ENCODE data around the gene CD80.
"Not testable (repeated sequence)": the region's sequence is repeated elsewhere in the genome, so short reads cannot be mapped to it uniquely, and the experiment has no call there.

Gene CD80, protein sequence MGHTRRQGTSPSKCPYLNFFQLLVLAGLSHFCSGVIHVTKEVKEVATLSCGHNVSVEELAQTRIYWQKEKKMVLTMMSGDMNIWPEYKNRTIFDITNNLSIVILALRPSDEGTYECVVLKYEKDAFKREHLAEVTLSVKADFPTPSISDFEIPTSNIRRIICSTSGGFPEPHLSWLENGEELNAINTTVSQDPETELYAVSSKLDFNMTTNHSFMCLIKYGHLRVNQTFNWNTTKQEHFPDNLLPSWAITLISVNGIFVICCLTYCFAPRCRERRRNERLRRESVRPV

DNA sequence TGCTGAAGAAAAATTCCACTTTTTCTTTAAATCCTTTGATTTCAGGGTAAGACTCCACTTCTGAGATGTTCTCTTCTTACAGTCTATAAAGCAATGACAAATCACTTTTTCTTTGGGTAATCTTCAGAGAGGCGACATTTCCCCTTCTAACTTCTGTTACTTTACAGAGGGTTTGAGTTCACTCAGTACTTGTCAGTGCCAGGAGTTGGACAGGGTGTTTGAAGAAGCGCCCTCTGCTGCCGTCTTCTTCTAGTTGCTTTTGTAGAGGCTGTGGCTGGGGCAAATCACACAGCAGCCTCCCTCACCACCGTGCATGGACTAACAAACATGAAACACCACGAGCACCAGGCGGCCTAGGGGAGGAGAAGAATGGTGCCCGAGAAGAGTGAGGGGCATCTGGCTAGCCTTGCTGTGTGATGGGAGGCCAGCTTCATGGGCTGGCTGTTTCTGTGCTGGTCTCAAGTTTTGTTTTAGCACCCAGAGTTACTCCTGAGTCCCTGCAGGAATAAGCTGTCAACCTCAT lies at the start of gene CD80:
CD80 (minus strand) TSS at position 174 of the 523 bp plus-strand sequence. CDS start 1,886 bp downstream, outside the sequence.
- DNase-seq = peak; percentile 14

DNA sequence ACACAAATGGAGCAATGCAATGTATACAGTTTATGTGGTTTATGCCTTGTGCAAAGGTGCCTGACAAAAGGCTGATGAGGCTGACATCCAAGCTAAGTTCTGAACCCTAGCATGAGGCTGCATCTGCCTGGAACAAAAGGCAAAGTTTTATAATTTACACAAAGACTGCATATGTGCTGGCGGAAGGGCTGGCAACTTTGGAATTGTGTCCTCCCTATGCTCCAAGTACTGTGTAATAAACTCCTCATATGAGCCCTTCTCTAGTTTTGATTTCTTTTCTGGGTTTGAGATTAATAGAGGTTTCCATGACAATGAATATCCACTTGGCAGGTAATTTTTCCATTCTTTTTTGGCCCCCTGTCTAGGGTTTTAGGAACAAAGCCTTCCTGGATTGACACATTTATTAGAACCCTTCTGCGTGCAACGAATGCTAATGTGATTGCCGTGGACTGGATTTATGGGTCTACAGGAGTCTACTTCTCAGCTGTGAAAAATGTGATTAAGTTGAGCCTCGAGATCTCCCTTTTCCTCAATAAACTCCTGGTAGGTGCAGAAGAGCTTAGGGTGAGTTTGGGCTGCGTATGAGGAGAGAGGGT lies 49.1 kb upstream of the CD80 start:
- no peak for DNase-seq

GRCh38 chr3:119604878-119605277 lies 45.5 kb upstream of the CD80 start:
- no peak for DNase-seq

- no peak for DNase-seq
These were observed 43.3 kb upstream of the CD80 start for GRCh38 chr3:119602676-119603075.

- no peak for DNase-seq
These were observed 41.7 kb upstream of the CD80 start for GRCh38 chr3:119601154-119601553.

DNA sequence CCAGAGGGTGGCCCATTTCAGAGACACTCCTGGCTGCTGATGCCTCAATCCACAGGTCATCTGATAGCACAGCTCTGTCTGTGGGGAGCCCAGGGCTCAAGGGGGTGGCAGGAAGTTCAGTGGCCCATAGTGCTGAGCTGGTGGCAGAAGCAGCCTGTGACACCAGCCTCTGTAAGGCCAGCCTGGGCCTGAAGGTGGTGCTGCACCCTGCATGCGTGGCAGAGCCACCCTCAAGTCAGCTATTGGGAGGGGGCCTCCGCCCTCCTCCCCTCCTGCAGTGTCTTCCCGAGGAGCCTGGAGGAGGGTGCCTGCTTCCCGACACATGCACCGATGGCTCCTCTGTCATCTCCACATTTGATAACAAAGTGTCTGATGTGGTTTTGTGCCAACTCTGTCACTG lies 41.3 kb upstream of the CD80 start:
- no peak for DNase-seq

DNA sequence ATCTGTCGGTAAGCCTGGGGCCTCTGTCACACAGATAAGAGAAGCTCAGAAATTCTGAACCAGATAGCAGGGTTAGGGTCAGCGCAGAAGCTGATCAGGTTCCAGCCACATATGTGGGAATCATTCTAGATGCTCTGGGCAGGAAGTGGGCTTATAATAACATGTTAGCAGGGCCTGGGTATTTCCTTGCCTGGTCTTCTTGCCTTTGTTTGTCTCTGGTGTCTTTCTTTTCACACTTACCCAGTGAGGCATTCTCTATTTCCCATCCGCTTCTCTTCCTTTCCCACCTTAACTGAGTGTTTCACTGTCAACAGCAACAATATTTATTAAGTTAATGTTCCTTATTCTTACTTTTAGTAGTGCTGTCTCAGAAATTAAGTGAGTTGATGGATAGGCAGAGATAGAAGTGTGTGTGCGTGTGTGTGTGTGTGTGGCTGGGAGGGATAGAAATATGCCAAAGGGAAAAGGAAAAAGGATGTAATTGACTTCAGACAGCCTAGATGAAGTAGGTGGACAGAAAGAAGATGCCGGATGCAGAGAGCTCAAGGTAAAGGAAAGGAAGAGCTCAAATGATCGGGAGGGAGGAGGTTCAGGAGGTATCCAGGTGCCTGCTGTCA lies 40.3 kb upstream of the CD80 start:
- no peak for DNase-seq

GRCh38 chr3:119598410-119599098 lies 39.1 kb upstream of the CD80 start:
- no peak for DNase-seq

DNA sequence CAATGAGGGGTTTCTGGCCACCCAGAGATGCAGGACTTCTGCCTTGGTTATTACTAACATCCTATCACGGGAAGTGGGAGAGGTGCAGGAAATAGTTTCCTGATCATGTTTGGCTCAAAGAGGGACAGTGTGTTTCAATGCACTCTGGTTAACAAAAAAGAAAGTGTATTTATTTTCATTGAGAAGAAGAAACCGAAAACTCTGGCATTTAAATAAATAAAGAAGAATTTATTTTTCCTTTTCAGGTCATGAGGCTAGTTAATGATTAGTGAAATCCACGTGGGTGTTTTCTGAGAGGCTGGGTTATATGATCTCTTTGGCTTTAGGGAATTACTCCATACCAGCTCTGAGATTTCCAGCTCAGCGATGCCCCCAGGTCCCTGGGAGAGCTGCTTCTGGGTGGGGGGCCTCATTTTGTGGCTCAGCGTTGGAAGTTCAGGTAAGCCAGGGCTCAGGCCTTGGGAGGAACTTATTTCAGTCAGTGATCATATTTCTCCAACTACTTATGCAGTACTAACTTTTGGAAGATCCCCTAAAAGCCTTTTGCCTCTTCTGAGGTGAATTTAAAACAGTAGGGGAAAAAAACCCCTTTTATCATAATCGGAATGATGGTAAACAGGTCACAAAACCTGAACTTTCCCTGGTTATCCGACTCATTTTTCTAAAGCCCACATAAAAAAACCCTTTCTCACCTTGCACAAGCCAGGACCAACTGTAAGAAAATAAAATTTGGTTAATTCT lies 38.3 kb upstream of the CD80 start, which contains the start of gene PLA1A:
PLA1A (plus strand) TSS at position 338 of the 741 bp plus-strand sequence; CDS start at position 367, 29 bp downstream.
- no peak for DNase-seq

DNA sequence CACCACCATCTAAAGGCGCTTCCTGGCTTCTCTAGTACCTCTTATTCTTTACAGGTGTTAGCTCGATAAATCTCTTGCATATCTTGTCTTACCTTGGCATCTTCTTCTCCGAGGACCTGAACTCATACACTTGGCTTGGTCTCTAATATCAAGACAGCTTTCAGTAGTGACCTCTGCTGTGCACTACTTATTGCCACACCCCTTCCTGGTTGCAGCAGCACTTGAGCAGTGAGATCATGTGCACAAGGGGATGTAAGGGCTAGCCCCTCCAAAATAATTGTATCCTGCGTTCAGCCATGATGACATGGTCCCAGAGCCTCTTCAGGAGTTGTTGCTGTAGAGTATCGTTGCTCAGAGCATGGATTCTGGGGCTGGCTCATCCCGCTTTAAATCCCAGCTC lies 37.0 kb upstream of the CD80 start:
- no peak for DNase-seq

- DNase-seq = no peak
These were observed 36.4 kb upstream of the CD80 start for GRCh38 chr3:119595639-119596334.

DNA sequence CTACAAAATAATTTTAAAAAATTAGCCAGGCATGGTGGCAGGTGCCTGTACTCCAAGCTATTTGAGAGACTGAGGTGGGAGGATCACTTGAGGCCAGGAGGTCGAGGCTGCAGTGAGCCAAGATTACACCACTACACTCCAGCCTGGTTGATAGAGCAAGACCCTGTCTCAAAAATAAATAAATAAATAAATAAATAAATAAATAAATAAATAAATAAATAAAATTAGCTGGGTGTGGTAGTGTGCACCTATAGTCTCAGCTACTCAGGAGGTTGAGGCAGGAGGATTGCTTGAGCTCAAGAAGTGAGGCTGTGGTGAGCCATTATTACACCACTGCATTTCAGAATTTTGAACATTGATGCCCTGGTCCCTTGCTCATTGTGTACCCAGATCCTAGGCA lies 35.5 kb upstream of the CD80 start:
- DNase-seq = not testable (repeated sequence)

DNA sequence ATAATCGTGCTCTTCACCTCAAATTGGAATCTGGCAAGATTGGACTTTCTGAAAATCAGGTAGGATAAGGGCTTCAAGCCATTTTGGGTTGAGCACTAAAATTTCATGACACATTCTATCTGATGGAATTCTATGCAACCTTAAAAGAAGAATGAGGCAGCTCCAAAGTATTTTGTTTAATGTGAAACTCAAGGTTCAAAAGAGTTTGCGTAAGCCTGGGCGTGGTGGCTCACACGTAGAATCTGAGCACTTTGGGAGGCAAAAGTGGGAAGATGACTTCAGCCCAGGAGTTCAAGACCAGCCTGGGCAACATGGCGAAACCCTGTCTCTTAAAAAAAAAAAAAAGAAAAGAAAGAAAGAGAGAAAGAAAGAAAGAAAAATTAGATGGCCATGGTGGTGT lies 34.7 kb upstream of the CD80 start:
- DNase-seq = no peak

GRCh38 chr3:119592861-119593260 lies 33.4 kb upstream of the CD80 start:
- DNase-seq = no peak

GRCh38 chr3:119590706-119591105 lies 31.3 kb upstream of the CD80 start:
- DNase-seq = no peak

DNA sequence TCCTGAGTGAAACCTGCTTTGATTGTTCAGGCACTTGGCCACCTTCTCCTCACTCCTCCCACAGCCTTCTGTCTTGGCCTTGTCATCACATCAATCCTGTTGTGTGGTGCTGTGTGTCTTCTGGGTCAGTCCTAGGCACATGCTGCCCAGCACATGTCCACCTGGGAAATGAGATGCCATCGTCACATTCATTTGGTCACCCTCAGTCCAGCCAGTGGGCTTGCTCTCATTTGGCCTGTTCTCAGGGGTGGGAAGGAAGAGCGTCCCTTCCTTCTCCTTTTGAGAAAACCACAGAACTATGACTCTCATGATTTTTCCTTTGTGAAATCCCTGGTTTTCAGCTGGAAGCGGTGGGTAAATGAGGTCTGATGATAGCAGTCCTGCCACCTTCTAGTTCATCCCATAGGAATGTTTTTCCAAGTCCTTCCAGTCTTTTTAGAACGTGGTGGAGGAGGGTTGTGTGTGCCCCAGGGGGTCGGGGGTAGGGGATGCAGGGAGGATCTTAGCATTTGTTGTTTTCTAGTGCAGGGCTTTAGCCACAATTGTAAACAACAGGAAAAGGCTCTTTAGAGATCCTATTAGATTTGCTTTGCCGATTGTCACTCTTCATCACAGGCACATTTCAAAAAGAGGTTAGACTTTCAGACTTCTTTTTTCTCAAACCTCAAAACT lies 29.8 kb upstream of the CD80 start:
- no peak for DNase-seq

DNA sequence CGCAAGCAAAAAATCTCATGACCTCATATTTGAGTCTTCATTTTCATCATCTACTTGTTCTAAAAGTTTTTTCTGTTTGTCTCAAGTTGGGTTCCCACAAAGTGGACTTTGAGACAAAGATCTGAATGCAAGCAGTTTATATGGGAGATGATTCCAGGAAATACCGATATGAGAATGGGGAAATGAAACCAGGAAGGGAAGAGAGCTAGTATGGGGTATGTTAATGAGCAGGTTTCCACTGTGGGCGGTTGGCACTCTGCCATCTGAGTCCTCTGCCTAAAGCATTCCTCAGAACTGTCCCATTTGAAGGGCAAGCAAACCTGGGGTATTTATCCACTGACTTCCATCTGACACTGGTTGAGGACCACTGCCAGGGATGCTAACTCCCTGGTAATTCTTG lies 28.7 kb upstream of the CD80 start:
- no peak for DNase-seq

GRCh38 chr3:119586733-119587172 lies 27.3 kb upstream of the CD80 start:
- no peak for DNase-seq

- no peak for DNase-seq
These were observed 26.6 kb upstream of the CD80 start for GRCh38 chr3:119585856-119586570.

- DNase-seq = no peak
These were observed 25.8 kb upstream of the CD80 start for GRCh38 chr3:119585208-119585607.

DNA sequence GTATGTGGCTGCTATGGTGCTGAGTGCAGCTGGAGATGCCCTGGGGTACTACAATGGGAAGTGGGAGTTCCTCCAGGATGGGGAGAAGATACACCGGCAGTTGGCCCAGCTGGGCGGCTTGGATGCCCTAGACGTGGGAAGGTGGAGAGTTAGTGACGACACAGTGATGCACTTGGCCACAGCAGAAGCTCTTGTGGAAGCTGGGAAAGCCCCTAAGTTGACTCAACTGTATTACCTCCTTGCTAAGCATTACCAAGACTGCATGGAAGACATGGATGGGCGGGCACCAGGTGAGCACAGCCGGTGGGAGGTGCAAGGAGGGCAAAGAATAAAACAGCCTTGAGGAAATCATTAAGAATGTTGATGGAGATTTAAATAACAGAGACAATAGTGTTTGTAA lies 22.8 kb upstream of the CD80 start:
- DNase-seq = no peak

Data from DMS153 (cell line).